Stimulated activated naive CD8-positive, alpha-beta T cell treated with anti-CD3 and anti-CD28 coated beads, Interleukin-15, Interleukin-2, amounts not matched to agents 100 ng/mL and 50 ng/mL, for 24 hours (primary cell): ENCODE data around the gene NKX2-3.

Source experiments
- H3K27ac Mint-ChIP-seq: one replicate; pipeline ENCODE4 v1.8.0; 2021; ENCODE audit warnings: mild to moderate bottlenecking, mixed read lengths
- H3K27me3 Mint-ChIP-seq: one replicate; pipeline ENCODE4 v1.8.0; 2021; ENCODE audit warnings: mixed read lengths
- H3K36me3 Mint-ChIP-seq: one replicate; pipeline ENCODE4 v1.8.0; 2021; ENCODE audit warnings: low read depth, mixed read lengths
- H3K4me1 Mint-ChIP-seq: one replicate; pipeline ENCODE4 v1.8.0; 2021; ENCODE audit warnings: low read depth, mixed read lengths
- H3K4me3 Mint-ChIP-seq: one replicate; pipeline ENCODE4 v1.8.0; 2021; ENCODE audit warnings: mild to moderate bottlenecking, mixed read lengths
- H3K9me3 Mint-ChIP-seq: one replicate; pipeline ENCODE4 v1.8.0; 2021; ENCODE audit warnings: mixed read lengths

NKX2-3 gene

DNA sequence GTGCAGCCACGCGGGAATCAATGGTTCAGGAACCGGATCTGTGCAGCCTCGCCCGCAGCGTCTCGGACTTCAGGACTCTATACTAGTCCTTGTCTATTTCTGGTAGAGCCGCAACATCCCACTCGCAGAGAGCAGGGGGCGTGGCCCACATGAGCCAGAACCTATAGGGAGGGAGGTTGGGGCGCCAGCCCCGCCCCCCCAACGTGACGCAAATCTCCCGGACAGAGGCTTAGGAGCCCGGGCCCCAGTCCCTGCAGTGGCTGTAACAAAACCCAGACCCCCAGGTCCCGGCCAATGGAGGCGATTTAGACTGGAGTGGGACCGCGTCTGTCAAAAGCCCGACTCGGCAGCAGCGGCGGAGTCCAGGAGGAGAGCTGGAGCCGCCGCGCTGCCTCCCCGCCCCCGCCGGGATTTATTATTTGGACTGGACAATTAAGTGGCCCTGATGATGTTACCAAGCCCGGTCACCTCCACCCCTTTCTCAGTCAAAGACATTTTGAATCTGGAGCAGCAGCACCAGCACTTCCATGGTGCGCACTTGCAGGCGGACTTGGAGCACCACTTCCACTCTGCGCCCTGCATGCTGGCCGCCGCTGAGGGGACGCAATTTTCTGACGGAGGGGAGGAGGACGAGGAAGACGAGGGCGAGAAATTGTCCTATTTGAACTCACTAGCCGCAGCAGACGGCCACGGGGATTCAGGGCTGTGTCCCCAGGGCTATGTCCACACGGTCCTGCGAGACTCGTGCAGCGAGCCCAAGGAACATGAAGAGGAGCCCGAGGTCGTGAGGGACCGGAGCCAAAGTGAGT, at the start of gene NKX2-3:
NKX2-3 (plus strand) TSS at position 256 of the 809 bp plus-strand sequence; CDS start at position 446, 190 bp downstream.
- H3K4me1 Mint-ChIP-seq = peaks cover 79% of the 10 kb centered on the region
- no peaks in the 10 kb centered on the region for H3K36me3 Mint-ChIP-seq
- no peak within 1 kb of the TSS for H3K27ac Mint-ChIP-seq
- peak within 1 kb of the TSS; percentile 58 for H3K4me3 Mint-ChIP-seq
- H3K9me3 Mint-ChIP-seq = peaks cover 4% of the 10 kb centered on the region
- peaks cover 89% of the 10 kb centered on the region for H3K27me3 Mint-ChIP-seq

- H3K4me1 Mint-ChIP-seq = no peaks in the 10 kb centered on the region
- H3K27me3 Mint-ChIP-seq = peaks cover 42% of the 10 kb centered on the region
- no peak overlapping the region for H3K4me3 Mint-ChIP-seq
- H3K9me3 Mint-ChIP-seq = peaks cover 8% of the 10 kb centered on the region
- no peaks in the 10 kb centered on the region for H3K36me3 Mint-ChIP-seq
- no peak overlapping the region for H3K27ac Mint-ChIP-seq
These were observed 47.8 kb upstream of the NKX2-3 start for GRCh38 chr10:99484626-99485581.

- peaks cover 49% of the 10 kb centered on the region for H3K27me3 Mint-ChIP-seq
These were observed 45.5 kb upstream of the NKX2-3 start for GRCh38 chr10:99487125-99487807.

DNA sequence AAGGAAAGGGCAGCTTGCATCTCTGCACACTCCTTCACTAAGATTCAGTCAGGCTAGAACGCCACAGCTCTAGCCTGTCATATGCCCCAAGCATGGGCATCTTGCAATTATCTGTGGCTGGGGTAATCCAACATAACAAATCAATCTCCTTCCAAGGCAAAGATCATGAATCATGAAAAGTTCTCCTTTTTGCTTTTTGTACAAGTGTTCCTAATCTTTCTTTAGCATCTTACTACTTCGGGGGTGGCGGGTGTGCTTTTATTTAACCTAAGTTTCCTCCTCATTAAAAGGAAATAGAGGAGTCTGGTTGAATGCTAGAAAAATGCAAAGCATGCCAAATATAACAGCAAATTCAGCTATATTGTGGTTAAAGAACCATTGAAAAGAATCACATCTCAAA, 43.5 kb upstream of the NKX2-3 start:
- Mint-ChIP-seq H3K27me3 (peaks cover 42% of the 10 kb centered on the region), H3K36me3 (no peaks in the 10 kb centered on the region), H3K27ac (no peak overlapping the region), H3K4me1 (no peaks in the 10 kb centered on the region), H3K4me3 (no peak overlapping the region), H3K9me3 (no peaks in the 10 kb centered on the region)

More at GRCh38 chr10:99487125-99487807, 45.5 kb upstream of the NKX2-3 start:
- no peaks in the 10 kb centered on the region for H3K36me3 Mint-ChIP-seq
- no peaks in the 10 kb centered on the region for H3K9me3 Mint-ChIP-seq
- H3K4me1 Mint-ChIP-seq = no peaks in the 10 kb centered on the region
- no peak overlapping the region for H3K4me3 Mint-ChIP-seq
- H3K27ac Mint-ChIP-seq = no peak overlapping the region

DNA sequence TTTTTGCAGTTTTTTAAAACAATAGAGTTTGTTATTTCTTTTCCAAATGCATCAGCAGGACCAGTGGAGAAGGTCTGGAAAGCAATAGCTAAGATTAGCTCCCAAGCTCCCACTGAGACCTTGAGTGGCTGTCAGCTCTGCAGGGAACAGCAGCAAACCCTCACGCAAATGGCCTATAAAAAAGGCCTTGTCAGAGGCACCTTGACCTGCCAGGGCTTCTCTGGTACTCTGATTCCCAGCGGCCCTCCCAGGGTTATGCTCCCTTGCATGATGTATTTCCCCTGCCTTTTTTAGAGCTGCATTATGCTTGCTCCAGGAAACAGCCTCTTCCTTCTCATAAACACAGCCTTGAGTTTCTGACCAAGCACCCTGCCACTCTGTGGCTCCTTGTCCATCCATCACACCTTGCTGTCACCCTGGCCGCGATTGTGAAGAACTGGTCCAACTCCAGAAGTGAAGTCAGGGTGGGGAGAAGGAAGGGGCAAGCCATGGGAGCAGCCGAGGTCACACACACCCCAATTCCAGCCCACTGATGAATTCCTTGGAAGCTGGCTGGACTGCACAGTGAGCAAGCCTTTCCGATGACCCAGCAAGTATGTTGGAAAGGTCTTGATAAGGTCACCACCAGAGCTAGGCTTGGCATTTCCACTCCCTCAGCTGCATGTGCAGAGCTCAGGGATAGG, 35.3 kb upstream of the NKX2-3 start:
- peaks cover 6% of the 10 kb centered on the region for H3K9me3 Mint-ChIP-seq
- H3K27me3 Mint-ChIP-seq = peaks cover 41% of the 10 kb centered on the region
- H3K4me1 Mint-ChIP-seq = no peaks in the 10 kb centered on the region
- no peak overlapping the region for H3K4me3 Mint-ChIP-seq
- H3K36me3 Mint-ChIP-seq = no peaks in the 10 kb centered on the region
- no peak overlapping the region for H3K27ac Mint-ChIP-seq

DNA sequence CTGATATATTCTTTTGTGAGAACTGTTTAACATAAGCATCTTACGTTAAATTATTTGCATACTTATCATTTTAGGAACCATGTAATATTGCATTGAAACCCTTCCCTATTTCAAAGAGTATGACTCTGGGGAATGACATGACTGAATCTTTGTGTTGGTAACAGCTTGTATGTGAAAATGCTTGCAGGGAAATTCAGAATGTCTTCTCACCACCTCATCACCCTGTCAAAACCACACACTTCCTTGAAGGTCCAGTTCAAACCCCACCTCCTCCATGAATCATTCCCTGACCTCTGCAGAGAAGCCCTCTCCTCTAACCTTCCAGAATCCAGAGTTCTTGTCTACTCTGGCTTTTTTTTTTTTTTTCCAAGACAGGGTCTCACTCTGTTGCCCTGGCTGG, 26.3 kb upstream of the NKX2-3 start:
- H3K4me1 Mint-ChIP-seq = no peaks in the 10 kb centered on the region
- H3K4me3 Mint-ChIP-seq = no peak overlapping the region
- peaks cover 10% of the 10 kb centered on the region for H3K9me3 Mint-ChIP-seq
- no peaks in the 10 kb centered on the region for H3K36me3 Mint-ChIP-seq
- H3K27me3 Mint-ChIP-seq = peaks cover 50% of the 10 kb centered on the region
- no peak overlapping the region for H3K27ac Mint-ChIP-seq

DNA sequence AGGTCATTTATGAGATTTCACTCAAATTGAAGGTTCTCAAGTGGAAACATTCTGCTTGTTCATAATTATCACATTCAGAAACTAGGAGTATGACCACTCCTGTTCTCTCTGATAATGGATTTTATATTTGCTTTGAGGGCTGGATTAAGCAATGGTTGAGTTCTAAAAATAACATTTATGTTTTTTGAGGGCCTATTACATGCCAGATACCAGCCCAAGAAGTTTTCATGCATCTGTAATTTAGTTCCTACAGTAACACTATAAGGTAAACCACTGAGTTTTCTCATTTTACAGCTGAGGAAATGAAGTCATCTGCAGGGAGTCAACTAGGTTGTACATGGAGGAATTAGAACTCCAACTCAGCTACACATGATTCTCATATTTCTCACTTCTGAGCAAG, 25.5 kb upstream of the NKX2-3 start:
- no peak overlapping the region for H3K27ac Mint-ChIP-seq
- H3K27me3 Mint-ChIP-seq = peaks cover 56% of the 10 kb centered on the region
- no peaks in the 10 kb centered on the region for H3K4me1 Mint-ChIP-seq
- H3K4me3 Mint-ChIP-seq = no peak overlapping the region
- peaks cover 12% of the 10 kb centered on the region for H3K9me3 Mint-ChIP-seq
- no peaks in the 10 kb centered on the region for H3K36me3 Mint-ChIP-seq

GRCh38 chr10:99513061-99513460, 19.7 kb upstream of the NKX2-3 start:
- Mint-ChIP-seq H3K27me3 (peaks cover 69% of the 10 kb centered on the region), H3K4me1 (no peaks in the 10 kb centered on the region), H3K36me3 (no peaks in the 10 kb centered on the region), H3K9me3 (peaks cover 12% of the 10 kb centered on the region), H3K4me3 (no peak overlapping the region), H3K27ac (no peak overlapping the region)

GRCh38 chr10:99519690-99520039, 13.1 kb upstream of the NKX2-3 start:
- no peak overlapping the region for H3K4me3 Mint-ChIP-seq
- no peaks in the 10 kb centered on the region for H3K9me3 Mint-ChIP-seq
- H3K27me3 Mint-ChIP-seq = peaks cover 68% of the 10 kb centered on the region
- no peak overlapping the region for H3K27ac Mint-ChIP-seq
- H3K4me1 Mint-ChIP-seq = peaks cover 4% of the 10 kb centered on the region
- H3K36me3 Mint-ChIP-seq = no peaks in the 10 kb centered on the region

DNA sequence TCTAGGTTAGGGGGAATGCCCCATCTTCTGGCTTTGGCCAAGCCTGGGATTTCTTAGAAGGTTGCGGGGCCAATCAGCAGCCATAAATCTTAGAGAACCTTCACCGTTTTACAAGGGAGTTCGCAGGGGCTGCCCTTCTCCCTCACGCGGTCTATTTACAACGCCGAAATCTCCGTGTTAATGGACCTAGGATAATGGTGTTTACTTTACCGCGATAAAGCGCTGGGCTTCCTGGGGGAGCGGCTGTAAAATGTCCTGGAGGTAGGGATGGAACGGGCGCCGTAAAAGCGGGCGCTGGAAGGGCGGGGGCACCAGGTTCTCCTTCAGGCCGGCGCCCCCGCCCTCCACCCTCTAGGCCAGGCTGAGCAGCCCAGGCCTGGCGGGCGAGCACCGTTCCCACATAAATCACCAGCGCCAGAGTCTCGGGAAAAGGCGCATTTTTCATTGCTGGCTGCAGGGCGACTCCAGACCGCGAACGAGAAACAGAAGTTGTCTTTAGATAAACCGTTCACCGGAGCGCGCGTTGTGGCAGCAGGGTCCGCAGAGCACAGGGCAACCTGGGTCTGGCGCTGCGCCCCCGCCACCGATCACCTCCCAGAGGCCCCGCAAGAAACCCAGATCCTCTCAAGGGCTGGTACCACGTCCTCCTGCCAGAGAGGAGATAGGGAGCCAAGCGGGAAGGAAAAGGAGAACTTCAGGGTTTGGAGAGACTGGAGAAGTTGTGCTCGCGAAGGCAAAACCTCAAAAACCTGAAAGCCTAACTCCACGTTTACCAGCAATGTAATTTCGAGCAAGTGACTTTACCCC, 12.5 kb upstream of the NKX2-3 start:
- no peaks in the 10 kb centered on the region for H3K9me3 Mint-ChIP-seq
- no peak overlapping the region for H3K27ac Mint-ChIP-seq
- no peak overlapping the region for H3K4me3 Mint-ChIP-seq
- H3K27me3 Mint-ChIP-seq = peaks cover 69% of the 10 kb centered on the region
- H3K36me3 Mint-ChIP-seq = no peaks in the 10 kb centered on the region
- H3K4me1 Mint-ChIP-seq = peaks cover 4% of the 10 kb centered on the region

DNA sequence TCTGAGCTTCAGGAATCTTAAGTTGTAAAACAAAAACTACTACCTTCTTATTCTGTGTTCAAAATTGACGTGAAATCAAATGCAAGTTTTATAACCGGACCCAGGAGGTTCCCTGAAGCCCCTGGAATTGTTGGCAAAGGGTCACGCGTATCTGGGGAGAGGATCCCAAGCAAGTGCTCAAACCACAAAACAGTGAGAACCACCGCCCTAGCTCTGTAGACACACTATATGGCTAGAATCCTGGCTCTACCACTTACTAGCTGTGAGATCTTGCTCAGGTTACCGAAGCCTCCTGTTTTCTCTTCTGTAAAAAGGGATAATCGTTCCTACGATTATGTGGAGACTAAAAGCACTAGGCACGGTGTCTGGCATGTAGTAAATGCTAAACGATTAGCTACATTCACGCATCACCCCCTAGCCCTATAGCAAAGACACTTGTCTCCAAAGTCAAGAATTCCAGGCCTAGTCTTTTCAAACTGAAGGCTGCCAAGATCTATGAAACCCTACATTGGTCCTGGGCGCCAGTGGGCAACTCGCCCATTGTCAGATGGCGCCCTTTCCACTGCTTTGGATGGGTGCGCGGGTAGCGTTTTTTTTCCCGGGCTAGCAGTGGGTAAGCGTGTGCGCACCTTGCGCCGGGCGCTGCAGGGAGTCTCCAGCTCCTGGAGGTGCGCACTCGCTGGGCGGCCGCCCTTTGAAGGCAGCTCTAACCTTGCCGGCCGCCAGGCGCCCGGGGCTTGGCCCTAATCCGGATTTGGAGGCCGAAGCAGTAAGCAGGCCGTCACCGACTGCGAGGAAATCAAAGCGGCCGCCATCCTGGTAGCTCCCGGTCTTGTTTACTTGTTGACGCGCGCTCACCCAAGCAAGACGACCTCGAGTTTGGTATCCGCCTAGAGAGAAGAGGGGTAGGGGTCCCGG, 11.6 kb upstream of the NKX2-3 start:
- H3K4me1 Mint-ChIP-seq = peaks cover 4% of the 10 kb centered on the region
- no peaks in the 10 kb centered on the region for H3K9me3 Mint-ChIP-seq
- peaks cover 75% of the 10 kb centered on the region for H3K27me3 Mint-ChIP-seq
- H3K36me3 Mint-ChIP-seq = no peaks in the 10 kb centered on the region
- H3K4me3 Mint-ChIP-seq = no peak overlapping the region
- no peak overlapping the region for H3K27ac Mint-ChIP-seq

GRCh38 chr10:99521765-99522469, 10.8 kb upstream of the NKX2-3 start:
- no peak overlapping the region for H3K27ac Mint-ChIP-seq
- no peaks in the 10 kb centered on the region for H3K36me3 Mint-ChIP-seq
- H3K4me3 Mint-ChIP-seq = no peak overlapping the region
- H3K9me3 Mint-ChIP-seq = no peaks in the 10 kb centered on the region
- peaks cover 4% of the 10 kb centered on the region for H3K4me1 Mint-ChIP-seq
- peaks cover 78% of the 10 kb centered on the region for H3K27me3 Mint-ChIP-seq
